H1 (cell line): ENCODE data around the gene PLCB1. TPM values are rescaled to one million over a fixed set of nuclear protein-coding genes. Genes with fewer than 3 reads are reported as not detected.

Experiments
- CTCF ChIA-PET: fragments of 300-600 bp; sonication (Branson Sonifier 250); formaldehyde crosslinking; loops from one replicate; lab custom pipeline; 2021; ENCODE audit not compliant: partially characterized antibody; lab: Charles Lee
- POLR2A ChIA-PET: fragments of 300-600 bp; sonication (Branson Sonifier 250); formaldehyde crosslinking; loops from one replicate; lab custom pipeline; 2021; ENCODE audit warnings: inconsistent platforms; ENCODE audit not compliant: partially characterized antibody; lab: Charles Lee
- DNase-seq, 2 experiments: peaks; one replicate each; pipeline versions ENCODE4 v3.0.0 to v3.0.0-alpha.2; 2010 to 2022; ENCODE audit warnings: low spot score in 2 of 2, low read depth in 1 of 2, mixed read lengths in 1 of 2
- FAIRE-seq: peaks from 2 replicates; lab custom pipeline; 2011; peaks lifted over from hg19 to GRCh38; lab: Jason Lieb, UNC
- H2AFZ ChIP-seq: 2 replicates; pipeline ENCODE4 v1.8.1; 2012; ENCODE audit warnings: low read length, inconsistent platforms
- H2AK5ac ChIP-seq: 2 replicates; pipeline ENCODE4 v1.6.1; 2013; ENCODE audit warnings: low read depth, low read length
- H2BK120ac ChIP-seq: replicated peaks from 2 replicates; pipeline ENCODE3; 2013; ENCODE audit warnings: low read depth, low read length, inconsistent platforms
- H2BK12ac ChIP-seq: 2 replicates; pipeline ENCODE4 v1.6.1; 2013; ENCODE audit warnings: low read depth, low read length
- H2BK15ac ChIP-seq: 2 replicates; pipeline ENCODE4 v1.6.1; 2013; ENCODE audit warnings: low read length
- H2BK20ac ChIP-seq: 2 replicates; pipeline ENCODE4 v1.6.1; 2013; ENCODE audit warnings: low read length
- H2BK5ac ChIP-seq: 2 replicates; pipeline ENCODE4 v1.6.1; 2013; ENCODE audit warnings: low read depth, low read length
- H3K14ac ChIP-seq: 2 replicates; pipeline ENCODE4 v1.6.1; 2013; ENCODE audit warnings: inconsistent platforms; ENCODE audit not compliant: insufficient read length
- H3K18ac ChIP-seq: 2 replicates; pipeline ENCODE4 v1.6.1; 2013; ENCODE audit warnings: low read length; ENCODE audit errors: extremely low read depth
- H3K23ac ChIP-seq: 2 replicates; pipeline ENCODE4 v1.6.1; 2013; ENCODE audit warnings: inconsistent platforms; ENCODE audit not compliant: insufficient read length
- H3K23me2 ChIP-seq: 2 replicates; pipeline ENCODE4 v1.6.1; 2013; ENCODE audit warnings: low read depth, low read length
- H3K27ac ChIP-seq: 2 replicates; pipeline ENCODE4 v1.6.1; 2011; ENCODE audit warnings: low read depth, low read length, inconsistent platforms
- H3K27me3 ChIP-seq, 4 experiments: replicated peaks in 1 of 4; 1 replicate in 1 of 4; 2 replicates in 3 of 4; pipeline versions ENCODE4 v1.6.1 to v1.8.1; 2011 to 2013; ENCODE audit warnings: low read length in 3 of 4, mild to moderate bottlenecking in 3 of 4, inconsistent platforms in 2 of 4, mixed read lengths in 2 of 4, moderate library complexity in 1 of 4; ENCODE audit not compliant: control insufficient read depth in 3 of 4, insufficient read depth in 3 of 4; ENCODE audit errors: extremely low read depth in 1 of 4
- H3K36me3 ChIP-seq, 4 experiments: 2 replicates each; pipeline versions ENCODE4 v1.6.1 to v1.8.1; 2011 to 2013; ENCODE audit warnings: mild to moderate bottlenecking in 4 of 4, low read length in 3 of 4, moderate library complexity in 2 of 4, control low read depth in 1 of 4, inconsistent platforms in 1 of 4; ENCODE audit not compliant: insufficient read depth in 4 of 4, control insufficient read depth in 2 of 4
- H3K4ac ChIP-seq: replicated peaks from 2 replicates; pipeline ENCODE3; 2013; ENCODE audit warnings: low read length, low read depth, mixed read lengths, inconsistent platforms; ENCODE audit not compliant: insufficient read length
- H3K4me1 ChIP-seq, 4 experiments: replicated peaks in 1 of 4; 1 replicate in 1 of 4; 2 replicates in 3 of 4; pipeline versions ENCODE4 v1.6.1 to v1.8.1; 2011 to 2013; ENCODE audit warnings: low read length in 3 of 4, inconsistent platforms in 2 of 4, mixed read lengths in 1 of 4; ENCODE audit not compliant: insufficient read depth in 4 of 4, control insufficient read depth in 3 of 4
- H3K4me2 ChIP-seq, 2 experiments: 2 replicates each; pipeline versions ENCODE4 v1.6.1 to v1.8.1; 2011 to 2013; ENCODE audit warnings: low read depth in 2 of 2, low read length in 2 of 2, control low read depth in 1 of 2, inconsistent platforms in 1 of 2, mild to moderate bottlenecking in 1 of 2; ENCODE audit not compliant: insufficient read depth in 1 of 2
- H3K4me3 ChIP-seq, 4 experiments: fragments of 200-600, 300-600 bp in 1 of 4; sonication (generic), shearing (Covaris generic), sonication (Bioruptor Twin) in 1 of 4; 2 replicates each; pipeline versions ENCODE4 v1.5.1 to v1.8.1; 2011 to 2016; ENCODE audit warnings: low read length in 4 of 4, low read depth in 3 of 4, control low read depth in 2 of 4, inconsistent platforms in 2 of 4, mild to moderate bottlenecking in 2 of 4, mixed read lengths in 1 of 4, moderate library complexity in 1 of 4; ENCODE audit not compliant: insufficient read depth in 2 of 4; ENCODE audit errors: extremely low read depth in 1 of 4
- H3K56ac ChIP-seq: replicated peaks from 2 replicates; pipeline ENCODE3; 2013; ENCODE audit warnings: low read depth, mild to moderate bottlenecking, mixed read lengths, low read length, inconsistent platforms; ENCODE audit not compliant: insufficient read length
- H3K79me1 ChIP-seq: 2 replicates; pipeline ENCODE4 v1.6.1; 2013; ENCODE audit warnings: low read depth, low read length, control low read depth
- H3K79me2 ChIP-seq, 2 experiments: 2 replicates each; pipeline versions ENCODE4 v1.6.1 to v1.8.1; 2012 to 2013; ENCODE audit warnings: low read length in 2 of 2, mild to moderate bottlenecking in 2 of 2, inconsistent platforms in 1 of 2; ENCODE audit not compliant: insufficient read depth in 2 of 2, control insufficient read depth in 1 of 2
- H3K9ac ChIP-seq, 4 experiments: replicated peaks in 1 of 4; 1 replicate in 1 of 4; 2 replicates in 3 of 4; pipeline versions ENCODE4 v1.6.1 to v1.8.1; 2011 to 2013; ENCODE audit warnings: low read depth in 3 of 4, low read length in 3 of 4, control low read depth in 2 of 4, mild to moderate bottlenecking in 2 of 4, moderate library complexity in 2 of 4, inconsistent platforms in 1 of 4; ENCODE audit errors: extremely low read depth in 1 of 4
- H3K9me3 ChIP-seq, 2 experiments: 2 replicates each; pipeline versions ENCODE4 v1.6.1 to v1.8.1; 2012 to 2013; ENCODE audit warnings: mild to moderate bottlenecking in 2 of 2, moderate library complexity in 2 of 2, control low read depth in 1 of 2, inconsistent platforms in 1 of 2, low read depth in 1 of 2, low read length in 1 of 2, mixed read lengths in 1 of 2; ENCODE audit not compliant: insufficient read depth in 2 of 2
- H4K20me1 ChIP-seq, 2 experiments: replicated peaks in 1 of 2; 2 replicates each; pipeline versions ENCODE3 to v1.8.1; 2011 to 2013; ENCODE audit warnings: inconsistent platforms in 2 of 2, low read length in 2 of 2, mild to moderate bottlenecking in 1 of 2; ENCODE audit not compliant: insufficient read depth in 2 of 2, control insufficient read depth in 1 of 2
- H4K5ac ChIP-seq: 2 replicates; pipeline ENCODE4 v1.6.1; 2013; ENCODE audit warnings: low read length, low read depth, mixed read lengths, inconsistent platforms; ENCODE audit not compliant: insufficient read length
- H4K8ac ChIP-seq: 2 replicates; pipeline ENCODE4 v1.8.0; 2013; ENCODE audit warnings: mild to moderate bottlenecking, moderate library complexity, low read length, inconsistent platforms; ENCODE audit not compliant: insufficient read depth; ENCODE audit errors: extremely low read depth
- H4K91ac ChIP-seq: replicated peaks from 2 replicates; pipeline ENCODE3; 2013; ENCODE audit warnings: low read length, mixed read lengths, inconsistent platforms; ENCODE audit not compliant: insufficient read length
- JUND ChIP-seq: IDR thresholded peaks from 2 replicates; pipeline ENCODE4 v1.6.1; 2011; ENCODE audit warnings: mild to moderate bottlenecking, improper control_type of control experiment, low read length
- KDM5A ChIP-seq: fragments of 200-600 bp; IDR thresholded peaks from 2 replicates; pipeline ENCODE4 v1.7.1; 2012; ENCODE audit warnings: mild to moderate bottlenecking, low read length, inconsistent platforms, mixed read lengths
- NANOG ChIP-seq: IDR thresholded peaks from 2 replicates; pipeline ENCODE4 v1.6.1; 2011; ENCODE audit warnings: low read length, low read depth, mild to moderate bottlenecking, inconsistent platforms; ENCODE audit not compliant: insufficient read depth, poor library complexity, severe bottlenecking
- RFX5 ChIP-seq: IDR thresholded peaks from 2 replicates; pipeline ENCODE4 v1.6.1; 2011; ENCODE audit warnings: low read depth, low read length, improper control_type of control experiment, borderline replicate concordance
- SAP30 ChIP-seq: fragments of 300-600 bp; sonication (generic); IDR thresholded peaks from 2 replicates; pipeline ENCODE4 v1.7.1; 2012; ENCODE audit warnings: low read length, moderate library complexity, mild to moderate bottlenecking, inconsistent platforms; ENCODE audit not compliant: insufficient read depth, insufficient replicate concordance
- WGBS, 2 experiments: shearing (Covaris generic) in 1 of 2; methylation state at CpG; one replicate each; pipeline versions ENCODE4 v1.1.6 to v1.1.7; 2013 to 2015; ENCODE audit warnings: low lambda C conversion rate in 2 of 2, mixed read lengths in 2 of 2, inconsistent platforms in 1 of 2, low coverage in 1 of 2, missing lambda C conversion rate in 1 of 2; ENCODE audit not compliant: insufficient replicate concordance in 2 of 2, insufficient coverage in 1 of 2, insufficient read length in 1 of 2; ENCODE audit errors: extremely low coverage in 1 of 2, missing lambda C conversion rate in 1 of 2; 5-methylcytosine and 5-hydroxymethylcytosine counted together
- polyA plus RNA-seq, 7 experiments: library from polyadenylated mRNA; depleted of rRNA in 3 of 7; stranded (reverse) in 5 of 7; unstranded in 2 of 7; fragments of >200 nt in 5 of 7; fragments of 200-250 nt in 2 of 7; gene quantifications; 1 replicate in 5 of 7; 2 replicates in 1 of 7; 4 replicates in 1 of 7; pipeline versions ENCODE4 v1.2.1 to v1.2.3, GENCODE V29; 2011 to 2013; ENCODE audit warnings: missing spikeins in 2 of 7, mixed read lengths in 2 of 7
- total RNA-seq: library from RNA; stranded (reverse); fragmentation: NEBNext Ultra II Directional; extraction: Animal tissue kit (Norgen Biotek cat#: 25700); gene quantifications from 2 replicates; pipeline ENCODE4 v1.2.1, GENCODE V29; 2021

The PLCB1 gene
- total and polyA plus RNA-seq, 2 of the 8 experiments (the other 6 are each of a cell fraction or from before 2014, with no cell fraction given) = 2.6 to 9.1 TPM

- no peak for DNase-seq
- no peak overlapping the region for H3K56ac ChIP-seq
- H3K23ac ChIP-seq = no peak overlapping the region
- H2BK12ac ChIP-seq = no peak overlapping the region
- no peaks in the 10 kb centered on the region for H3K23me2 ChIP-seq
- no peaks in the 10 kb centered on the region for H3K27me3 ChIP-seq
- H3K79me2 ChIP-seq = no peaks in the 10 kb centered on the region
- no peak overlapping the region for H2AK5ac ChIP-seq
- no peaks in the 10 kb centered on the region for H3K36me3 ChIP-seq
- H2BK120ac ChIP-seq = no peak overlapping the region
- CTCF ChIA-PET = interaction anchor here (0.5 to 1.6 kb wide), 3 partner anchors 195 to 675 kb away, joined by 3 read pairs; no protein-coding TSS in a partner anchor
- no peak overlapping the region for H3K4me3 ChIP-seq
- FAIRE-seq = no peak
- H3K9ac ChIP-seq = no peak overlapping the region
- 80% methylated on average over 4 of the region's 4 CpGs; no CpG with 5 or more reads in 1 of the 2 experiments for WGBS, 2 experiments
- no peak overlapping the region for H4K5ac ChIP-seq
- no peaks in the 10 kb centered on the region for H4K20me1 ChIP-seq
- H4K8ac ChIP-seq = no peak overlapping the region
- TF ChIP-seq JUND = no peak
- no peak for TF ChIP-seq KDM5A
- no peak for TF ChIP-seq RFX5
- TF ChIP-seq NANOG = no peak
- TF ChIP-seq SAP30 = no peak
- H2BK20ac ChIP-seq = no peak overlapping the region
- no peak overlapping the region for H2BK15ac ChIP-seq
- POLR2A ChIA-PET = no interaction called here
- H3K79me1 ChIP-seq = no peaks in the 10 kb centered on the region
- no peaks in the 10 kb centered on the region for H3K9me3 ChIP-seq
- H3K4me2 ChIP-seq = no peak overlapping the region
- no peak overlapping the region for H4K91ac ChIP-seq
- no peak overlapping the region for H2AFZ ChIP-seq
- H3K4me1 ChIP-seq = peaks cover 0 to 6% (median 2%) of the 10 kb centered on the region in 4 experiments; a peak in 2 of 7 replicates
- no peak overlapping the region for H3K27ac ChIP-seq
- H3K18ac ChIP-seq = no peak overlapping the region
- no peak overlapping the region for H2BK5ac ChIP-seq
- H3K4ac ChIP-seq = no peak overlapping the region
- H3K14ac ChIP-seq = no peak overlapping the region
Measured at GRCh38 chr20:8527998-8528723, 396.1 kb downstream of the PLCB1 start.
